OCI-LY7 (cell line): ENCODE results near the gene CLSTN3. TPM values are rescaled to one million over a fixed set of nuclear protein-coding genes. Genes with fewer than 3 reads are reported as not detected.

ENCODE experiments used
- BruUV-seq: library from RNA; stranded (reverse); fragments of 400-500 nt; replicated peaks from 2 replicates; lab custom pipeline; 2021; lab: Mats Ljungman, UMichigan
- CTCF ChIA-PET: fragments of 300-600 bp; sonication (Branson Sonifier 250); formaldehyde crosslinking; loops from one replicate; lab custom pipeline; 2022; ENCODE audit warnings: antibody characterized with exemption; ENCODE audit not compliant: unreplicated experiment; lab: Charles Lee
- POLR2A ChIA-PET: fragments of 300-600 bp; sonication (Branson Sonifier 250); formaldehyde crosslinking; loops from one replicate; lab custom pipeline; 2022; ENCODE audit warnings: antibody characterized with exemption; lab: Charles Lee
- DNase-seq: peaks from one replicate; pipeline ENCODE4 v3.0.0-alpha.2; 2015; ENCODE audit warnings: low spot score
- H2AFZ ChIP-seq: fragments of 200-600 bp; sonication (generic), shearing (Covaris generic); 2 replicates; pipeline ENCODE4 v1.6.1; 2014; ENCODE audit warnings: mild to moderate bottlenecking, antibody characterized with exemption, low read length, moderate library complexity
- H3K27ac ChIP-seq: fragments of 200-600 bp; sonication (generic); 2 replicates; pipeline ENCODE4 v1.5.1; 2014; ENCODE audit warnings: mixed run types, low read depth, mild to moderate bottlenecking, moderate library complexity, low read length, inconsistent platforms; ENCODE audit not compliant: poor library complexity, severe bottlenecking
- H3K36me3 ChIP-seq: fragments of 200-600 bp; sonication (generic); 2 replicates; pipeline ENCODE4 v1.6.1; 2014; ENCODE audit warnings: mild to moderate bottlenecking, antibody characterized with exemption, low read length, moderate library complexity, mixed read lengths; ENCODE audit not compliant: insufficient read depth
- H3K4me1 ChIP-seq: fragments of 200-600 bp; sonication (generic); 2 replicates; pipeline ENCODE4 v1.5.1; 2014; ENCODE audit warnings: mild to moderate bottlenecking, low read length; ENCODE audit not compliant: insufficient read depth, poor library complexity, severe bottlenecking
- H3K4me2 ChIP-seq: fragments of 200-600 bp; sonication (generic); 2 replicates; pipeline ENCODE4 v1.6.1; 2014; ENCODE audit warnings: mild to moderate bottlenecking, low read length
- H3K4me3 ChIP-seq: fragments of 200-600 bp; sonication (generic); 2 replicates; pipeline ENCODE4 v1.5.1; 2014; ENCODE audit warnings: mild to moderate bottlenecking, low read depth, low read length; ENCODE audit not compliant: poor library complexity, severe bottlenecking
- H3K79me2 ChIP-seq: fragments of 200-600 bp; sonication (generic); 2 replicates; pipeline ENCODE4 v1.6.1; 2016; ENCODE audit warnings: low read depth, mild to moderate bottlenecking, low read length, moderate library complexity, mixed read lengths; ENCODE audit not compliant: insufficient read depth
- H3K9me2 ChIP-seq: fragments of 200-600 bp; sonication (generic); 2 replicates; pipeline ENCODE4 v1.6.1; 2016; ENCODE audit warnings: mild to moderate bottlenecking, low read length, mixed read lengths; ENCODE audit not compliant: insufficient read depth
- H3K9me3 ChIP-seq: fragments of 200-600 bp; sonication (generic); 2 replicates; pipeline ENCODE4 v1.6.1; 2014; ENCODE audit warnings: mild to moderate bottlenecking, mixed run types, low read length, mixed read lengths
- H4K20me1 ChIP-seq: fragments of 200-600 bp; sonication (generic); 2 replicates; pipeline ENCODE4 v1.6.1; 2014; ENCODE audit warnings: mild to moderate bottlenecking, antibody characterized with exemption, low read length, moderate library complexity, mixed read lengths; ENCODE audit not compliant: insufficient read depth
- EZH2phosphoT487 ChIP-seq: fragments of 200-600 bp; sonication (generic); IDR thresholded peaks from 2 replicates; pipeline ENCODE4 v1.6.1; 2018; ENCODE audit warnings: low read depth, borderline replicate concordance, mild to moderate bottlenecking, mixed run types, antibody characterized with exemption, low read length, moderate library complexity, mixed read lengths
- intact Hi-C: fragments of 100-400 bp; cut with micrococcal nuclease; formaldehyde crosslinking; loops from one replicate; pipeline ENCODE4 v1.10.0; 2022; ENCODE audit not compliant: unreplicated experiment
- total RNA-seq, 2 experiments: library from RNA; depleted of rRNA in 1 of 2; stranded (reverse); fragments of >200 nt in 1 of 2; shearing (Covaris generic) in 1 of 2; gene quantifications; 2 replicates each; pipeline ENCODE4 v1.2.3, GENCODE V29; 2014 to 2022
- TF ChIP-seq, protein P1 (sequence below): fragments of 200-600 bp; sonication (generic); conservative IDR thresholded peaks from 2 replicates; pipeline ENCODE4 v1.5.1; 2014; ENCODE audit warnings: mild to moderate bottlenecking, antibody characterized with exemption, low read length, moderate library complexity, mixed read lengths

CLSTN3 gene
- total RNA-seq, 2 experiments from 2014 or later = 18.5 to 34.2 TPM

DNA sequence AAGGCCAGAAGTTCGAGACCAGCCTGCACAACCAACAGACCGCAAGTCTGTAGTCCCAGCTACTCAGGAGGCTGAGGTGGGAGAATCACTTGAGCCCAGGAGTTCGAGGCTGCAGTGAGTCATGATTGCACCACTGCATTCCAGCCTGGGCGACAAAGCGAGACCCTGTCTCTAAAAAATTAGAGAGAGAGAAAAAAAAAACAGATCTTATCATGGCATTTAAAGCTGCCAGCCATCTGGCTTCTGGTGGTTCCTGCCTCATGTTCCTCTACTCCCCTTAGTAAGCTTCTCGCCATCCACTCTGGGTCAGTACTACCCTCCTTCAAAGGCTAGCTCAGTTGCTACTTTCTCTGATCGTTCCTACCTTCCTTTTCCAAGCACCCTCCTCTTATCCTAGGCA is 16.1 kb downstream of the CLSTN3 start:
- POLR2A ChIA-PET = interaction anchor here (0.7 kb wide), 1 partner anchor 306 kb away, joined by 3 read pairs; no protein-coding TSS in a partner anchor

DNA sequence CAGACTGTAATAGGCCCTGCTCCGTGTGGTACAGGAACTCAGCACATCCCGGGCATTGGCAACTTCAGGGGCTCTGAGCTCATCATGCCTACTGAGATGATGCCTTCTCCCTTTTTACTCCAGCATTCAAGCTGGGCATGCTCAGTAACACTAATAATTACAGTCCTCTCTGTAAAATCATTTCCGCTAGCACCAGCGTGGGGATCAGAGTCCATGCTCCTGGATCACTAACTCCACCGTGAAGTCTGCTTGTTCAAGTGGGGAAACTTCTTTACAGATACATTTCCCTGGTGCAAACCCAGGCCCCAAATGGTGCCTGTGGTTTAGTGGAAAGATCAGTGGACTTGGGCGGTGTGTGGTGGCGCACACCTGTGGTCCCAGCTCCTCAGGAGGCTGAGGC is 16.7 kb downstream of the CLSTN3 start:
- no TSS peak for BruUV-seq
- POLR2A ChIA-PET = no interaction called here

More for the DNA sequence above, 16.1 kb downstream of the CLSTN3 start:
- no peaks in the 10 kb centered on the region for H3K9me2 ChIP-seq
- no peak overlapping the region for H3K4me3 ChIP-seq
- H3K9me3 ChIP-seq = no peaks in the 10 kb centered on the region
- H3K4me2 ChIP-seq = no peak overlapping the region
- H2AFZ ChIP-seq = no peak overlapping the region
- intact Hi-C loops = no loop called here
- TF ChIP-seq, protein P1, sequence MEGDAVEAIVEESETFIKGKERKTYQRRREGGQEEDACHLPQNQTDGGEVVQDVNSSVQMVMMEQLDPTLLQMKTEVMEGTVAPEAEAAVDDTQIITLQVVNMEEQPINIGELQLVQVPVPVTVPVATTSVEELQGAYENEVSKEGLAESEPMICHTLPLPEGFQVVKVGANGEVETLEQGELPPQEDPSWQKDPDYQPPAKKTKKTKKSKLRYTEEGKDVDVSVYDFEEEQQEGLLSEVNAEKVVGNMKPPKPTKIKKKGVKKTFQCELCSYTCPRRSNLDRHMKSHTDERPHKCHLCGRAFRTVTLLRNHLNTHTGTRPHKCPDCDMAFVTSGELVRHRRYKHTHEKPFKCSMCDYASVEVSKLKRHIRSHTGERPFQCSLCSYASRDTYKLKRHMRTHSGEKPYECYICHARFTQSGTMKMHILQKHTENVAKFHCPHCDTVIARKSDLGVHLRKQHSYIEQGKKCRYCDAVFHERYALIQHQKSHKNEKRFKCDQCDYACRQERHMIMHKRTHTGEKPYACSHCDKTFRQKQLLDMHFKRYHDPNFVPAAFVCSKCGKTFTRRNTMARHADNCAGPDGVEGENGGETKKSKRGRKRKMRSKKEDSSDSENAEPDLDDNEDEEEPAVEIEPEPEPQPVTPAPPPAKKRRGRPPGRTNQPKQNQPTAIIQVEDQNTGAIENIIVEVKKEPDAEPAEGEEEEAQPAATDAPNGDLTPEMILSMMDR = no peak
- TF ChIP-seq EZH2phosphoT487 = no peak
- H3K79me2 ChIP-seq = no peaks in the 10 kb centered on the region
- H3K36me3 ChIP-seq = no peaks in the 10 kb centered on the region
- no TSS peak for BruUV-seq
- H3K4me1 ChIP-seq = no peaks in the 10 kb centered on the region
- no peaks in the 10 kb centered on the region for H4K20me1 ChIP-seq
- no peak for DNase-seq
- CTCF ChIA-PET = no interaction called here
- no peak overlapping the region for H3K27ac ChIP-seq

GRCh38 chr12:7150356-7150755 is 20.2 kb downstream of the CLSTN3 start:
- Histone ChIP-seq H3K79me2 (no peaks in the 10 kb centered on the region), H3K9me2 (no peaks in the 10 kb centered on the region), H3K4me3 (no peak overlapping the region), H3K4me2 (no peak overlapping the region), H3K4me1 (no peaks in the 10 kb centered on the region), H3K9me3 (no peaks in the 10 kb centered on the region), H3K36me3 (no peaks in the 10 kb centered on the region), H3K27ac (no peak overlapping the region), H4K20me1 (no peaks in the 10 kb centered on the region), H2AFZ (no peak overlapping the region)
- intact Hi-C loops = no loop called here
- POLR2A ChIA-PET = interaction anchor here (0.7 kb wide), 1 partner anchor 39 kb away, joined by 3 read pairs; no protein-coding TSS in a partner anchor
- CTCF ChIA-PET = no interaction called here
- no peak for TF ChIP-seq EZH2phosphoT487
- TF ChIP-seq, protein P1 = no peak
- DNase-seq = no peak
- BruUV-seq = no TSS peak

More for the DNA sequence above, 16.7 kb downstream of the CLSTN3 start:
- Histone ChIP-seq H3K9me3 (no peaks in the 10 kb centered on the region), H4K20me1 (no peaks in the 10 kb centered on the region), H3K9me2 (no peaks in the 10 kb centered on the region), H3K79me2 (no peaks in the 10 kb centered on the region), H3K36me3 (no peaks in the 10 kb centered on the region), H2AFZ (no peak overlapping the region), H3K4me3 (no peak overlapping the region), H3K4me1 (no peaks in the 10 kb centered on the region), H3K4me2 (no peak overlapping the region), H3K27ac (no peak overlapping the region)
- intact Hi-C loops = no loop called here
- no peak for DNase-seq
- TF ChIP-seq, protein P1 = no peak
- TF ChIP-seq EZH2phosphoT487 = no peak
- CTCF ChIA-PET = no interaction called here
